Neural progenitor cell (in vitro differentiated cells): ENCODE measurements around the gene PRMT1. TPM values are rescaled to one million over a fixed set of nuclear protein-coding genes. Genes with fewer than 3 reads are reported as not detected.
"Not testable (repeated sequence)": the region's sequence is repeated elsewhere in the genome, so short reads cannot be mapped to it uniquely, and the experiment has no call there.

Experiments used
- DNase-seq: peaks from one replicate; pipeline ENCODE4 v3.0.0-alpha.2; 2016; ENCODE audit warnings: low spot score
- H2AFZ ChIP-seq: fragments of 200-600 bp; sonication (generic); replicated peaks from 2 replicates; pipeline ENCODE4 v1.6.1; 2016; ENCODE audit warnings: antibody characterized with exemption
- H3F3A ChIP-seq: fragments of 200-600 bp; sonication (generic); 2 replicates; pipeline ENCODE4 v1.6.1; 2016; ENCODE audit warnings: antibody characterized with exemption, low read depth
- H3K27ac ChIP-seq: fragments of 200-600 bp; sonication (generic); 2 replicates; pipeline ENCODE4 v1.5.1; 2016; ENCODE audit warnings: mild to moderate bottlenecking
- H3K27me3 ChIP-seq: fragments of 200-600 bp; sonication (generic); 2 replicates; pipeline ENCODE4 v1.6.1; 2016; ENCODE audit warnings: mild to moderate bottlenecking, moderate library complexity
- H3K36me3 ChIP-seq: fragments of 200-600 bp; sonication (generic); 2 replicates; pipeline ENCODE4 v1.5.1; 2016
- H3K4me1 ChIP-seq: fragments of 200-600 bp; sonication (generic); 2 replicates; pipeline ENCODE4 v1.6.1; 2016; ENCODE audit warnings: mixed run types
- H3K4me2 ChIP-seq: fragments of 200-600 bp; sonication (generic); 2 replicates; pipeline ENCODE4 v1.6.1; 2016
- H3K4me3 ChIP-seq: fragments of 200-600 bp; sonication (generic); 2 replicates; pipeline ENCODE4 v1.5.1; 2016
- H3K79me2 ChIP-seq: fragments of 200-600 bp; sonication (generic); 2 replicates; pipeline ENCODE4 v1.6.1; 2016; ENCODE audit warnings: low read depth
- H3K9ac ChIP-seq: fragments of 200-600 bp; sonication (generic); 2 replicates; pipeline ENCODE4 v1.6.1; 2016
- H3K9me3 ChIP-seq: fragments of 200-600 bp; sonication (generic); 2 replicates; pipeline ENCODE4 v1.5.1; 2016; ENCODE audit warnings: low read depth
- H4K20me1 ChIP-seq: fragments of 200-600 bp; sonication (generic); 2 replicates; pipeline ENCODE4 v1.6.1; 2016; ENCODE audit warnings: low read depth
- H3K27ac Mint-ChIP-seq: 3 replicates; pipeline ENCODE4 v1.8.0; 2021; ENCODE audit warnings: mixed read lengths
- H3K27me3 Mint-ChIP-seq: 2 replicates; pipeline ENCODE4 v1.8.0; 2022; ENCODE audit warnings: low read depth, mild to moderate bottlenecking, inconsistent platforms, moderate library complexity, mixed read lengths; ENCODE audit not compliant: insufficient read depth
- H3K36me3 Mint-ChIP-seq: 3 replicates; pipeline ENCODE4 v1.8.0; 2021; ENCODE audit warnings: mixed read lengths
- H3K4me1 Mint-ChIP-seq: 3 replicates; pipeline ENCODE4 v1.8.0; 2021; ENCODE audit warnings: mixed read lengths
- H3K4me3 Mint-ChIP-seq: 3 replicates; pipeline ENCODE4 v1.8.0; 2021; ENCODE audit warnings: mild to moderate bottlenecking, moderate library complexity, mixed read lengths
- H3K9me3 Mint-ChIP-seq: 3 replicates; pipeline ENCODE4 v1.8.0; 2020; ENCODE audit warnings: mixed read lengths
- CTCF ChIP-seq: fragments of 200-600 bp; sonication (generic); IDR thresholded peaks from 2 replicates; pipeline ENCODE4 v1.5.1; 2017; ENCODE audit warnings: antibody characterized with exemption, mild to moderate bottlenecking
- EZH2 ChIP-seq: fragments of 200-600 bp; sonication (generic); IDR thresholded peaks from 2 replicates; pipeline ENCODE4 v1.6.1; 2017; ENCODE audit warnings: antibody characterized with exemption, mild to moderate bottlenecking, moderate library complexity
- EZH2phosphoT487 ChIP-seq: fragments of 200-600 bp; sonication (generic); IDR thresholded peaks from 2 replicates; pipeline ENCODE4 v1.6.1; 2017; ENCODE audit warnings: antibody characterized with exemption
- total RNA-seq: library from RNA; depleted of rRNA; stranded (reverse); fragments of >200 nt; gene quantifications from 2 replicates; pipeline ENCODE4 v1.2.3, GENCODE V29; 2015; ENCODE audit warnings: low replicate concordance

Gene PRMT1
- total RNA-seq, 1 donor from 2014 or later, result 480 TPM

- H3K36me3 Mint-ChIP-seq, result peaks cover 11% of the 10 kb centered on the region
- H4K20me1 ChIP-seq, result no peaks in the 10 kb centered on the region
- no peaks in the 10 kb centered on the region for H3K79me2 ChIP-seq
- no peak for TF ChIP-seq CTCF
- no peak for TF ChIP-seq EZH2phosphoT487
- TF ChIP-seq EZH2, result no peak
- H3K27me3 ChIP-seq, result no peaks in the 10 kb centered on the region
- peaks cover 6% of the 10 kb centered on the region for H3K27me3 Mint-ChIP-seq
- no peak overlapping the region for H2AFZ ChIP-seq
- H3K27ac ChIP-seq, result no peak overlapping the region
- no peak overlapping the region for H3K4me3 Mint-ChIP-seq
- H3K4me2 ChIP-seq, result no peak overlapping the region
- peaks cover 24% of the 10 kb centered on the region for H3K4me1 Mint-ChIP-seq
- no peaks in the 10 kb centered on the region for H3K36me3 ChIP-seq
- H3K27ac Mint-ChIP-seq, result peak overlapping the region; percentile 74
- no peak overlapping the region for H3K9ac ChIP-seq
- no peaks in the 10 kb centered on the region for H3K9me3 Mint-ChIP-seq
- no peak for DNase-seq
- peaks cover 14% of the 10 kb centered on the region for H3K4me1 ChIP-seq
- H3K4me3 ChIP-seq, result no peak overlapping the region
- no peaks in the 10 kb centered on the region for H3K9me3 ChIP-seq
- peaks cover 34% of the 10 kb centered on the region for H3F3A ChIP-seq
These were observed 45.4 kb upstream of the PRMT1 start for GRCh38 chr19:49631610-49632192.

GRCh38 chr19:49632576-49632975 is 44.5 kb upstream of the PRMT1 start:
- H3K27ac ChIP-seq, result no peak overlapping the region
- no peak overlapping the region for H3K9ac ChIP-seq
- H3K27me3 Mint-ChIP-seq, result peaks cover 6% of the 10 kb centered on the region
- H3K4me2 ChIP-seq, result no peak overlapping the region
- H3F3A ChIP-seq, result peaks cover 34% of the 10 kb centered on the region
- no peaks in the 10 kb centered on the region for H3K9me3 ChIP-seq
- H3K36me3 Mint-ChIP-seq, result peaks cover 5% of the 10 kb centered on the region
- no peak for DNase-seq
- peaks cover 30% of the 10 kb centered on the region for H3K4me1 Mint-ChIP-seq
- H3K4me3 ChIP-seq, result no peak overlapping the region
- no peaks in the 10 kb centered on the region for H4K20me1 ChIP-seq
- no peaks in the 10 kb centered on the region for H3K79me2 ChIP-seq
- H3K4me1 ChIP-seq, result peaks cover 16% of the 10 kb centered on the region
- no peak overlapping the region for H2AFZ ChIP-seq
- no peaks in the 10 kb centered on the region for H3K27me3 ChIP-seq
- H3K9me3 Mint-ChIP-seq, result no peaks in the 10 kb centered on the region
- H3K27ac Mint-ChIP-seq, result no peak overlapping the region
- no peak for TF ChIP-seq CTCF
- TF ChIP-seq EZH2phosphoT487, result no peak
- no peak for TF ChIP-seq EZH2
- no peak overlapping the region for H3K4me3 Mint-ChIP-seq
- no peaks in the 10 kb centered on the region for H3K36me3 ChIP-seq

DNA sequence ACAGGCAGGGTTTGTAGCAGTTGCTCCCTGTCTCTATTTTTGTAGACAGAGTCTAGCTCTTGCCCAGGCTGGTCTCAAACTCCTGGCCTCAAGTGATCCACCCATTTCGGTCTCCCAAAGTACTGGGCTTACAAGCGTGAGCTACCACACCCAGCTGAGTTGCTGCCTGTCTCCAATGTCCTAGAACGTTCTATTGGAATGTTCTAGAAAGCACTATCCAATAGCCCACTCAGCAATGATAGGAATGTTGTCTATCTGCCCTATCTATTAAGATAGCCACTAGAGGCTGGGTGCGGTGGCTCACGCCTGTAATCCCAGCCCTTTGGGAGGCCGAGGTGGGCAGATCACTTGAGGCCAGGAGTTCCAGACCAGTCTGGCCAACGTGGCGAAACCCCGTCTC is 43.8 kb upstream of the PRMT1 start:
- not testable (repeated sequence) for H3K4me3 ChIP-seq, H4K20me1 ChIP-seq, H3K27ac Mint-ChIP-seq, H3K36me3 Mint-ChIP-seq, H3K4me2 ChIP-seq, H3K27ac ChIP-seq, H3K9ac ChIP-seq, H3K79me2 ChIP-seq, H2AFZ ChIP-seq, H3K27me3 Mint-ChIP-seq, DNase-seq, H3K4me3 Mint-ChIP-seq, H3K9me3 ChIP-seq, H3K9me3 Mint-ChIP-seq, H3K27me3 ChIP-seq, H3K36me3 ChIP-seq
- H3F3A ChIP-seq, result peaks cover 34% of the 10 kb centered on the region
- peaks cover 35% of the 10 kb centered on the region for H3K4me1 Mint-ChIP-seq
- H3K4me1 ChIP-seq, result peaks cover 22% of the 10 kb centered on the region

GRCh38 chr19:49635530-49636232 is 41.4 kb upstream of the PRMT1 start:
- H3K4me1 Mint-ChIP-seq, result peaks cover 49% of the 10 kb centered on the region
- no peaks in the 10 kb centered on the region for H3K9me3 Mint-ChIP-seq
- Histone ChIP-seq H3K27ac (no peak overlapping the region), H3K4me2 (no peak overlapping the region), H3K9me3 (no peaks in the 10 kb centered on the region), H3K4me1 (peaks cover 33% of the 10 kb centered on the region), H3F3A (peaks cover 31% of the 10 kb centered on the region), H3K36me3 (no peaks in the 10 kb centered on the region), H3K79me2 (no peaks in the 10 kb centered on the region), H4K20me1 (no peaks in the 10 kb centered on the region), H2AFZ (no peak overlapping the region), H3K27me3 (peaks cover 11% of the 10 kb centered on the region), H3K4me3 (no peak overlapping the region), H3K9ac (no peak overlapping the region)
- no peak for DNase-seq
- peak overlapping the region; percentile 64 for H3K4me3 Mint-ChIP-seq
- H3K36me3 Mint-ChIP-seq, result peaks cover 3% of the 10 kb centered on the region
- H3K27ac Mint-ChIP-seq, result peak overlapping the region; percentile 94
- TF ChIP-seq CTCF (no peak), EZH2phosphoT487 (no peak), EZH2 (no peak)
- peaks cover 15% of the 10 kb centered on the region for H3K27me3 Mint-ChIP-seq
